Neural progenitor cell (in vitro differentiated cells): ENCODE data around the gene SATB1. TPM values are rescaled to one million over a fixed set of nuclear protein-coding genes. Genes with fewer than 3 reads are reported as not detected.

ENCODE experiments used
- DNase-seq: peaks from one replicate; pipeline ENCODE4 v3.0.0-alpha.2; 2016; ENCODE audit warnings: low spot score
- H2AFZ ChIP-seq: fragments of 200-600 bp; sonication (generic); replicated peaks from 2 replicates; pipeline ENCODE4 v1.6.1; 2016; ENCODE audit warnings: antibody characterized with exemption
- H3F3A ChIP-seq: fragments of 200-600 bp; sonication (generic); 2 replicates; pipeline ENCODE4 v1.6.1; 2016; ENCODE audit warnings: antibody characterized with exemption, low read depth
- H3K27ac ChIP-seq: fragments of 200-600 bp; sonication (generic); 2 replicates; pipeline ENCODE4 v1.5.1; 2016; ENCODE audit warnings: mild to moderate bottlenecking
- H3K27me3 ChIP-seq: fragments of 200-600 bp; sonication (generic); 2 replicates; pipeline ENCODE4 v1.6.1; 2016; ENCODE audit warnings: mild to moderate bottlenecking, moderate library complexity
- H3K36me3 ChIP-seq: fragments of 200-600 bp; sonication (generic); 2 replicates; pipeline ENCODE4 v1.5.1; 2016
- H3K4me1 ChIP-seq: fragments of 200-600 bp; sonication (generic); 2 replicates; pipeline ENCODE4 v1.6.1; 2016; ENCODE audit warnings: mixed run types
- H3K4me2 ChIP-seq: fragments of 200-600 bp; sonication (generic); 2 replicates; pipeline ENCODE4 v1.6.1; 2016
- H3K4me3 ChIP-seq: fragments of 200-600 bp; sonication (generic); 2 replicates; pipeline ENCODE4 v1.5.1; 2016
- H3K79me2 ChIP-seq: fragments of 200-600 bp; sonication (generic); 2 replicates; pipeline ENCODE4 v1.6.1; 2016; ENCODE audit warnings: low read depth
- H3K9ac ChIP-seq: fragments of 200-600 bp; sonication (generic); 2 replicates; pipeline ENCODE4 v1.6.1; 2016
- H3K9me3 ChIP-seq: fragments of 200-600 bp; sonication (generic); 2 replicates; pipeline ENCODE4 v1.5.1; 2016; ENCODE audit warnings: low read depth
- H4K20me1 ChIP-seq: fragments of 200-600 bp; sonication (generic); 2 replicates; pipeline ENCODE4 v1.6.1; 2016; ENCODE audit warnings: low read depth
- H3K27ac Mint-ChIP-seq: 3 replicates; pipeline ENCODE4 v1.8.0; 2021; ENCODE audit warnings: mixed read lengths
- H3K27me3 Mint-ChIP-seq: 2 replicates; pipeline ENCODE4 v1.8.0; 2022; ENCODE audit warnings: low read depth, mild to moderate bottlenecking, inconsistent platforms, moderate library complexity, mixed read lengths; ENCODE audit not compliant: insufficient read depth
- H3K36me3 Mint-ChIP-seq: 3 replicates; pipeline ENCODE4 v1.8.0; 2021; ENCODE audit warnings: mixed read lengths
- H3K4me1 Mint-ChIP-seq: 3 replicates; pipeline ENCODE4 v1.8.0; 2021; ENCODE audit warnings: mixed read lengths
- H3K4me3 Mint-ChIP-seq: 3 replicates; pipeline ENCODE4 v1.8.0; 2021; ENCODE audit warnings: mild to moderate bottlenecking, moderate library complexity, mixed read lengths
- H3K9me3 Mint-ChIP-seq: 3 replicates; pipeline ENCODE4 v1.8.0; 2020; ENCODE audit warnings: mixed read lengths
- EZH2 ChIP-seq: fragments of 200-600 bp; sonication (generic); IDR thresholded peaks from 2 replicates; pipeline ENCODE4 v1.6.1; 2017; ENCODE audit warnings: antibody characterized with exemption, mild to moderate bottlenecking, moderate library complexity
- EZH2phosphoT487 ChIP-seq: fragments of 200-600 bp; sonication (generic); IDR thresholded peaks from 2 replicates; pipeline ENCODE4 v1.6.1; 2017; ENCODE audit warnings: antibody characterized with exemption
- total RNA-seq: library from RNA; depleted of rRNA; stranded (reverse); fragments of >200 nt; gene quantifications from 2 replicates; pipeline ENCODE4 v1.2.3, GENCODE V29; 2015; ENCODE audit warnings: low replicate concordance
- TF ChIP-seq, protein P1 (sequence below): fragments of 200-600 bp; sonication (generic); IDR thresholded peaks from 2 replicates; pipeline ENCODE4 v1.5.1; 2017; ENCODE audit warnings: antibody characterized with exemption, mild to moderate bottlenecking

Gene SATB1
- total RNA-seq, 1 donor from 2014 or later = 38.6 TPM

DNA sequence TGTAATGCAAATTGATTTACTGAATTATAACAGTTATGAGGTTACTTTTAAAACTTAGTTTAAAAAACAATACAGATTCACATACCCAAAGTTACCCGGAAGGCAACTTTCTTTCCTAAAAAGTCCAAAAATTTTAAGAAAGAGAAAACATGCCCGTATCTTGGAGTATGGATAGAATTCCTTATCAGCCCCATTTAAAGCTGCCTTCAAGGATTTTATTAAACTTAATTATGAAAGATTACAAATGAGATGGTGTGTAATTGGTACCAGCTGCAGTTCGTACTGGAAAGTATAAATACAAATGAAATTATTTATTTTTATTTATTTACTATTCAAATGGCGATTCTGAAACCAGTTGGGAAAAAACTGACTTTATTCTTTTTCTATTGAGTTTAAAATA, 39.4 kb downstream of the SATB1 start:
- no peaks in the 10 kb centered on the region for H3K4me1 ChIP-seq
- no peaks in the 10 kb centered on the region for H3K79me2 ChIP-seq
- no peak overlapping the region for H3K27ac Mint-ChIP-seq
- no peaks in the 10 kb centered on the region for H3F3A ChIP-seq
- peaks cover 2% of the 10 kb centered on the region for H3K4me1 Mint-ChIP-seq
- H3K27ac ChIP-seq = no peak overlapping the region
- no peak for TF ChIP-seq EZH2
- TF ChIP-seq, protein P1, sequence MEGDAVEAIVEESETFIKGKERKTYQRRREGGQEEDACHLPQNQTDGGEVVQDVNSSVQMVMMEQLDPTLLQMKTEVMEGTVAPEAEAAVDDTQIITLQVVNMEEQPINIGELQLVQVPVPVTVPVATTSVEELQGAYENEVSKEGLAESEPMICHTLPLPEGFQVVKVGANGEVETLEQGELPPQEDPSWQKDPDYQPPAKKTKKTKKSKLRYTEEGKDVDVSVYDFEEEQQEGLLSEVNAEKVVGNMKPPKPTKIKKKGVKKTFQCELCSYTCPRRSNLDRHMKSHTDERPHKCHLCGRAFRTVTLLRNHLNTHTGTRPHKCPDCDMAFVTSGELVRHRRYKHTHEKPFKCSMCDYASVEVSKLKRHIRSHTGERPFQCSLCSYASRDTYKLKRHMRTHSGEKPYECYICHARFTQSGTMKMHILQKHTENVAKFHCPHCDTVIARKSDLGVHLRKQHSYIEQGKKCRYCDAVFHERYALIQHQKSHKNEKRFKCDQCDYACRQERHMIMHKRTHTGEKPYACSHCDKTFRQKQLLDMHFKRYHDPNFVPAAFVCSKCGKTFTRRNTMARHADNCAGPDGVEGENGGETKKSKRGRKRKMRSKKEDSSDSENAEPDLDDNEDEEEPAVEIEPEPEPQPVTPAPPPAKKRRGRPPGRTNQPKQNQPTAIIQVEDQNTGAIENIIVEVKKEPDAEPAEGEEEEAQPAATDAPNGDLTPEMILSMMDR = no peak
- TF ChIP-seq EZH2phosphoT487 = no peak
- no peaks in the 10 kb centered on the region for H3K36me3 ChIP-seq
- peaks cover 7% of the 10 kb centered on the region for H3K36me3 Mint-ChIP-seq
- H3K9me3 ChIP-seq = no peaks in the 10 kb centered on the region
- no peak overlapping the region for H3K4me3 Mint-ChIP-seq
- no peaks in the 10 kb centered on the region for H4K20me1 ChIP-seq
- no peaks in the 10 kb centered on the region for H3K27me3 Mint-ChIP-seq
- no peaks in the 10 kb centered on the region for H3K9me3 Mint-ChIP-seq
- no peak overlapping the region for H3K4me2 ChIP-seq
- no peak for DNase-seq
- no peak overlapping the region for H3K4me3 ChIP-seq
- no peak overlapping the region for H3K9ac ChIP-seq
- no peak overlapping the region for H2AFZ ChIP-seq
- H3K27me3 ChIP-seq = no peaks in the 10 kb centered on the region

GRCh38 chr3:18382760-18383369, 42.3 kb downstream of the SATB1 start:
- Mint-ChIP-seq H3K4me3 (no peak overlapping the region), H3K27me3 (peaks cover 2% of the 10 kb centered on the region), H3K27ac (no peak overlapping the region), H3K9me3 (no peaks in the 10 kb centered on the region), H3K4me1 (peaks cover 11% of the 10 kb centered on the region), H3K36me3 (peaks cover 7% of the 10 kb centered on the region)
- peaks cover 4% of the 10 kb centered on the region for H4K20me1 ChIP-seq
- H3K4me3 ChIP-seq = no peak overlapping the region
- H3K36me3 ChIP-seq = no peaks in the 10 kb centered on the region
- H2AFZ ChIP-seq = no peak overlapping the region
- no peaks in the 10 kb centered on the region for H3K9me3 ChIP-seq
- peaks cover 3% of the 10 kb centered on the region for H3K4me1 ChIP-seq
- no peaks in the 10 kb centered on the region for H3K79me2 ChIP-seq
- no peak overlapping the region for H3K27ac ChIP-seq
- TF ChIP-seq EZH2 = no peak
- TF ChIP-seq, protein P1 = no peak
- TF ChIP-seq EZH2phosphoT487 = no peak
- no peaks in the 10 kb centered on the region for H3K27me3 ChIP-seq
- no peak overlapping the region for H3K4me2 ChIP-seq
- no peaks in the 10 kb centered on the region for H3F3A ChIP-seq
- DNase-seq = no peak
- H3K9ac ChIP-seq = no peak overlapping the region

GRCh38 chr3:18379647-18380046, 45.5 kb downstream of the SATB1 start:
- Histone ChIP-seq H3K9me3 (no peaks in the 10 kb centered on the region), H3K27ac (no peak overlapping the region), H3K27me3 (no peaks in the 10 kb centered on the region), H4K20me1 (peaks cover 4% of the 10 kb centered on the region), H3K36me3 (no peaks in the 10 kb centered on the region), H3K79me2 (no peaks in the 10 kb centered on the region), H3F3A (no peaks in the 10 kb centered on the region), H3K4me2 (no peak overlapping the region), H3K9ac (no peak overlapping the region), H3K4me3 (no peak overlapping the region), H3K4me1 (peaks cover 3% of the 10 kb centered on the region), H2AFZ (no peak overlapping the region)
- H3K27me3 Mint-ChIP-seq = peaks cover 2% of the 10 kb centered on the region
- DNase-seq = no peak
- no peaks in the 10 kb centered on the region for H3K9me3 Mint-ChIP-seq
- no peak overlapping the region for H3K27ac Mint-ChIP-seq
- TF ChIP-seq, protein P1 = no peak
- TF ChIP-seq EZH2phosphoT487 (no peak), EZH2 (no peak)
- H3K4me1 Mint-ChIP-seq = peaks cover 11% of the 10 kb centered on the region
- H3K4me3 Mint-ChIP-seq = no peak overlapping the region
- H3K36me3 Mint-ChIP-seq = peaks cover 7% of the 10 kb centered on the region
